Adipocyte (in vitro differentiated cells): ENCODE data around the gene COL15A1.

Experiments used
- DNase-seq: peaks from one replicate; pipeline ENCODE4 v3.0.0-alpha.2; 2015; ENCODE audit warnings: low read depth
- H3K27me3 ChIP-seq: replicated peaks from 2 replicates; pipeline ENCODE4 v1.7.0; 2013; ENCODE audit warnings: mild to moderate bottlenecking, low read length, moderate library complexity; ENCODE audit not compliant: control insufficient read depth, insufficient read depth
- H3K36me3 ChIP-seq: 2 replicates; pipeline ENCODE4 v1.7.0; 2013; ENCODE audit warnings: low read length, mild to moderate bottlenecking, moderate library complexity; ENCODE audit not compliant: control insufficient read depth, insufficient read depth, severe bottlenecking
- H3K4me1 ChIP-seq: 2 replicates; pipeline ENCODE4 v1.7.0; 2013; ENCODE audit warnings: mild to moderate bottlenecking, low read length, moderate library complexity; ENCODE audit not compliant: control insufficient read depth, insufficient read depth
- H3K4me3 ChIP-seq: 2 replicates; pipeline ENCODE4 v1.7.0; 2013; ENCODE audit warnings: mild to moderate bottlenecking, low read length, moderate library complexity
- H3K9ac ChIP-seq: 2 replicates; pipeline ENCODE4 v1.7.0; 2013; ENCODE audit warnings: mild to moderate bottlenecking, low read length, moderate library complexity
- H3K9me3 ChIP-seq: 2 replicates; pipeline ENCODE4 v1.7.0; 2013; ENCODE audit warnings: mild to moderate bottlenecking, low read length, moderate library complexity; ENCODE audit not compliant: control insufficient read depth

Gene COL15A1

GRCh38 chr9:99042620-99043019 lies 98.9 kb downstream of the COL15A1 start:
- Histone ChIP-seq H3K36me3 (peaks cover 20% of the 10 kb centered on the region), H3K9me3 (peaks cover 8% of the 10 kb centered on the region), H3K4me1 (peaks cover 24% of the 10 kb centered on the region), H3K27me3 (no peaks in the 10 kb centered on the region), H3K4me3 (no peak overlapping the region), H3K9ac (no peak overlapping the region)
- no peak for DNase-seq

- Histone ChIP-seq H3K36me3 (peaks cover 31% of the 10 kb centered on the region), H3K4me1 (peaks cover 19% of the 10 kb centered on the region), H3K9ac (no peak overlapping the region), H3K27me3 (no peaks in the 10 kb centered on the region), H3K4me3 (no peak overlapping the region), H3K9me3 (peaks cover 8% of the 10 kb centered on the region)
- no peak for DNase-seq
Observed at GRCh38 chr9:99044827-99045226, 101.1 kb downstream of the COL15A1 start.

- Histone ChIP-seq H3K27me3 (no peaks in the 10 kb centered on the region), H3K4me1 (peaks cover 8% of the 10 kb centered on the region), H3K4me3 (no peak overlapping the region), H3K36me3 (peaks cover 41% of the 10 kb centered on the region), H3K9me3 (peaks cover 8% of the 10 kb centered on the region), H3K9ac (no peak overlapping the region)
- no peak for DNase-seq
Observed at GRCh38 chr9:99046068-99046467, 102.4 kb downstream of the COL15A1 start.

- DNase-seq = no peak
- H3K9ac ChIP-seq = no peak overlapping the region
Observed at GRCh38 chr9:99046542-99047071, 102.9 kb downstream of the COL15A1 start.

GRCh38 chr9:99049228-99049627 lies 105.5 kb downstream of the COL15A1 start:
- Histone ChIP-seq H3K9me3 (peaks cover 8% of the 10 kb centered on the region), H3K36me3 (peaks cover 65% of the 10 kb centered on the region), H3K4me3 (no peak overlapping the region), H3K4me1 (peaks cover 4% of the 10 kb centered on the region), H3K9ac (no peak overlapping the region), H3K27me3 (no peaks in the 10 kb centered on the region)
- no peak for DNase-seq

More at GRCh38 chr9:99046542-99047071, 102.9 kb downstream of the COL15A1 start:
- Histone ChIP-seq H3K9me3 (peaks cover 8% of the 10 kb centered on the region), H3K27me3 (no peaks in the 10 kb centered on the region), H3K4me1 (peaks cover 5% of the 10 kb centered on the region), H3K4me3 (no peak overlapping the region), H3K36me3 (peaks cover 44% of the 10 kb centered on the region)

GRCh38 chr9:99049641-99050040 lies 105.9 kb downstream of the COL15A1 start:
- Histone ChIP-seq H3K36me3 (peaks cover 65% of the 10 kb centered on the region), H3K27me3 (no peaks in the 10 kb centered on the region), H3K9ac (no peak overlapping the region), H3K4me3 (no peak overlapping the region), H3K4me1 (peaks cover 4% of the 10 kb centered on the region), H3K9me3 (peaks cover 5% of the 10 kb centered on the region)
- no peak for DNase-seq

GRCh38 chr9:99050292-99050911 lies 106.7 kb downstream of the COL15A1 start:
- H3K9me3 ChIP-seq = no peaks in the 10 kb centered on the region
- peaks cover 65% of the 10 kb centered on the region for H3K36me3 ChIP-seq
- H3K4me1 ChIP-seq = peaks cover 4% of the 10 kb centered on the region
- H3K4me3 ChIP-seq = no peak overlapping the region
- H3K9ac ChIP-seq = no peak overlapping the region
- H3K27me3 ChIP-seq = no peaks in the 10 kb centered on the region
- no peak for DNase-seq

- no peak overlapping the region for H3K9ac ChIP-seq
- peaks cover 4% of the 10 kb centered on the region for H3K4me1 ChIP-seq
- peaks cover 67% of the 10 kb centered on the region for H3K36me3 ChIP-seq
- no peaks in the 10 kb centered on the region for H3K27me3 ChIP-seq
- no peak overlapping the region for H3K4me3 ChIP-seq
- H3K9me3 ChIP-seq = no peaks in the 10 kb centered on the region
- DNase-seq = no peak
Observed at GRCh38 chr9:99050924-99051323, 107.2 kb downstream of the COL15A1 start.

GRCh38 chr9:99051406-99051805 lies 107.7 kb downstream of the COL15A1 start:
- no peaks in the 10 kb centered on the region for H3K27me3 ChIP-seq
- H3K9ac ChIP-seq = no peak overlapping the region
- DNase-seq = no peak
- H3K9me3 ChIP-seq = no peaks in the 10 kb centered on the region
- peaks cover 3% of the 10 kb centered on the region for H3K4me1 ChIP-seq
- H3K4me3 ChIP-seq = no peak overlapping the region
- peaks cover 72% of the 10 kb centered on the region for H3K36me3 ChIP-seq

- H3K4me3 ChIP-seq = no peak overlapping the region
- no peaks in the 10 kb centered on the region for H3K27me3 ChIP-seq
- H3K9ac ChIP-seq = no peak overlapping the region
- H3K36me3 ChIP-seq = peaks cover 75% of the 10 kb centered on the region
- H3K9me3 ChIP-seq = no peaks in the 10 kb centered on the region
- H3K4me1 ChIP-seq = no peaks in the 10 kb centered on the region
- no peak for DNase-seq
Observed at GRCh38 chr9:99051851-99052250, 108.1 kb downstream of the COL15A1 start.

GRCh38 chr9:99052815-99053715 lies 109.4 kb downstream of the COL15A1 start:
- peaks cover 82% of the 10 kb centered on the region for H3K36me3 ChIP-seq
- no peaks in the 10 kb centered on the region for H3K27me3 ChIP-seq
- H3K4me1 ChIP-seq = no peaks in the 10 kb centered on the region
- H3K4me3 ChIP-seq = no peak overlapping the region
- DNase-seq = no peak
- no peak overlapping the region for H3K9ac ChIP-seq
- no peaks in the 10 kb centered on the region for H3K9me3 ChIP-seq
